GM10266 (cell line): ENCODE measurements around the gene EXOC6B.

Experiments used
- DNase-seq: peaks from one replicate; pipeline ENCODE4 v3.0.0; 2012; ENCODE audit errors: extremely low spot score
- CTCF ChIP-seq: IDR thresholded peaks from 2 replicates; pipeline ENCODE4 v1.5.1; 2012; ENCODE audit warnings: mild to moderate bottlenecking, low read depth; ENCODE audit not compliant: control insufficient read depth, insufficient read depth; ENCODE audit errors: missing control alignments

EXOC6B gene

GRCh38 chr2:72630767-72631166, 195.1 kb downstream of the EXOC6B start:
- DNase-seq, result no peak
- TF ChIP-seq CTCF, result no peak

GRCh38 chr2:72629062-72629461, 196.8 kb downstream of the EXOC6B start:
- DNase-seq, result no peak
- TF ChIP-seq CTCF, result no peak

GRCh38 chr2:72627083-72627482, 198.8 kb downstream of the EXOC6B start:
- DNase-seq, result no peak
- no peak for TF ChIP-seq CTCF

- DNase-seq, result no peak
- no peak for TF ChIP-seq CTCF
Observed at GRCh38 chr2:72625366-72625765, 200.5 kb downstream of the EXOC6B start.

- TF ChIP-seq CTCF, result no peak
Observed at GRCh38 chr2:72623481-72623880, 202.4 kb downstream of the EXOC6B start.

GRCh38 chr2:72619626-72620025, 206.2 kb downstream of the EXOC6B start:
- no peak for TF ChIP-seq CTCF
- DNase-seq, result no peak

More at GRCh38 chr2:72623481-72623880, 202.4 kb downstream of the EXOC6B start:
- no peak for DNase-seq

- DNase-seq, result no peak
- TF ChIP-seq CTCF, result no peak
Observed at GRCh38 chr2:72613931-72614330, 211.9 kb downstream of the EXOC6B start.
